CD4-positive, alpha-beta T cell (primary cell): ENCODE data around the gene CEP72. TPM values are rescaled to one million over a fixed set of nuclear protein-coding genes. Genes with fewer than 3 reads are reported as not detected.

Experiments
- ATAC-seq: fragments of 200-7000 bp; cut with Tn5 transposase; one replicate; pipeline ENCODE4 v1.10.0; 2022; ENCODE audit warnings: mild to moderate bottlenecking; ENCODE audit not compliant: poor library complexity
- CTCF ChIA-PET: fragments of 350-600 bp; sonication (Branson Sonifier 250); formaldehyde crosslinking; loops from one replicate; lab custom pipeline; 2021; ENCODE audit warnings: antibody characterized with exemption, inconsistent platforms; lab: Charles Lee
- POLR2A ChIA-PET: fragments of 350-600 bp; sonication (Branson Sonifier 250); formaldehyde crosslinking; loops from one replicate; lab custom pipeline; 2021; ENCODE audit warnings: antibody characterized with exemption, inconsistent platforms; lab: Charles Lee
- DNase-seq, 14 experiments: peaks; one replicate each; pipeline ENCODE4 v3.0.0-alpha.2; 2013 to 2020; ENCODE audit warnings: mixed read lengths in 2 of 14
- H3K27ac ChIP-seq, 2 donors: one replicate each; pipeline versions ENCODE4 v1.5.1 to v1.7.0; 2013; ENCODE audit warnings: low read length in 2 of 2, low read depth in 1 of 2, mild to moderate bottlenecking in 1 of 2
- H3K27me3 ChIP-seq, 2 experiments: 1 replicate in 1 of 2; 2 replicates in 1 of 2; pipeline versions ENCODE4 v1.6.1 to v1.7.0; 2013; ENCODE audit warnings: low read length in 2 of 2, control low read depth in 1 of 2, mild to moderate bottlenecking in 1 of 2, moderate library complexity in 1 of 2; ENCODE audit not compliant: insufficient read depth in 2 of 2, control insufficient read depth in 1 of 2
- H3K36me3 ChIP-seq: one replicate; pipeline ENCODE4 v1.6.1; 2013; ENCODE audit warnings: low read length, control low read depth; ENCODE audit not compliant: insufficient read depth
- H3K4me1 ChIP-seq: one replicate; pipeline ENCODE4 v1.6.1; 2013; ENCODE audit warnings: low read length, control low read depth; ENCODE audit not compliant: insufficient read depth
- H3K4me3 ChIP-seq: one replicate; pipeline ENCODE4 v1.5.1; 2013; ENCODE audit warnings: mild to moderate bottlenecking, low read length, moderate library complexity
- H3K9me3 ChIP-seq, 2 experiments: 1 replicate in 1 of 2; 2 replicates in 1 of 2; pipeline versions ENCODE4 v1.6.1 to v1.7.0; 2013; ENCODE audit warnings: low read length in 2 of 2, mild to moderate bottlenecking in 2 of 2, control low read depth in 1 of 2, moderate library complexity in 1 of 2; ENCODE audit not compliant: control insufficient read depth in 1 of 2, insufficient read depth in 1 of 2
- H3K27ac Mint-ChIP-seq: one replicate; pipeline ENCODE4 v1.8.0; 2020; ENCODE audit warnings: mixed read lengths
- H3K27me3 Mint-ChIP-seq: one replicate; pipeline ENCODE4 v1.8.0; 2021; ENCODE audit warnings: mixed read lengths
- H3K36me3 Mint-ChIP-seq: one replicate; pipeline ENCODE4 v1.8.0; 2021; ENCODE audit warnings: low read depth, mixed read lengths
- H3K4me1 Mint-ChIP-seq: one replicate; pipeline ENCODE4 v1.8.0; 2021; ENCODE audit warnings: low read depth, mixed read lengths
- H3K4me3 Mint-ChIP-seq: one replicate; pipeline ENCODE4 v1.8.0; 2020; ENCODE audit warnings: mild to moderate bottlenecking, mixed read lengths
- H3K9me3 Mint-ChIP-seq: one replicate; pipeline ENCODE4 v1.8.0; 2020; ENCODE audit warnings: mixed read lengths
- CTCF ChIP-seq: fragments of 200-600 bp; IDR thresholded peaks from one replicate; pipeline ENCODE4 v1.8.0; 2022; ENCODE audit warnings: antibody characterized with exemption, mild to moderate bottlenecking
- intact Hi-C, 2 experiments: fragments of 100-400 bp; cut with DNase I in 1 of 2; cut with micrococcal nuclease in 1 of 2; formaldehyde crosslinking; loops; one replicate each; pipeline versions ENCODE4 v1.15.1 to v1.9.0; 2023 to 2025; cut with DNase I, micrococcal nuclease
- total RNA-seq, 174 experiments: library from RNA in 2 of 174; stranded (reverse) in 2 of 174; gene quantifications; one replicate each; pipeline ENCODE4 v1.2.3 and lab custom pipeline; 2021 to 2026

CEP72 gene
- total RNA-seq, 2 experiments from 2014 or later = 7.6 to 8.0 TPM

GRCh38 chr5:664343-664993 is 52.3 kb downstream of the CEP72 start:
- DNase-seq (no peak), ATAC-seq (no peak)
- Mint-ChIP-seq H3K27ac (no peak overlapping the region), H3K9me3 (no peaks in the 10 kb centered on the region), H3K4me1 (no peaks in the 10 kb centered on the region), H3K36me3 (peaks cover 41% of the 10 kb centered on the region), H3K27me3 (no peaks in the 10 kb centered on the region), H3K4me3 (no peak overlapping the region)
- no peak for TF ChIP-seq CTCF
- Histone ChIP-seq H3K27ac (no peak overlapping the region), H3K4me1 (peaks cover 4% of the 10 kb centered on the region), H3K36me3 (peaks cover 13% of the 10 kb centered on the region), H3K4me3 (no peak overlapping the region), H3K9me3 (peaks cover 0 to 16% of the 10 kb centered on the region in 2 experiments), H3K27me3 (no peaks in the 10 kb centered on the region)
- intact Hi-C loops = no loop called here
- POLR2A ChIA-PET = no interaction called here
- CTCF ChIA-PET = no interaction called here

GRCh38 chr5:664994-665360 is 52.8 kb downstream of the CEP72 start:
- Histone ChIP-seq H3K36me3 (peaks cover 13% of the 10 kb centered on the region), H3K27ac (no peak overlapping the region), H3K27me3 (no peaks in the 10 kb centered on the region), H3K4me1 (peaks cover 4% of the 10 kb centered on the region), H3K9me3 (peaks cover 0 to 16% of the 10 kb centered on the region in 2 experiments), H3K4me3 (no peak overlapping the region)
- no peaks in the 10 kb centered on the region for H3K27me3 Mint-ChIP-seq
- no peak for DNase-seq
- ATAC-seq = no peak
- H3K36me3 Mint-ChIP-seq = peaks cover 36% of the 10 kb centered on the region
- TF ChIP-seq CTCF = no peak
- intact Hi-C loops = no loop called here
- no peak overlapping the region for H3K4me3 Mint-ChIP-seq
- no peak overlapping the region for H3K27ac Mint-ChIP-seq
- ChIA-PET CTCF (no interaction called here), POLR2A (no interaction called here)
- no peaks in the 10 kb centered on the region for H3K4me1 Mint-ChIP-seq
- no peaks in the 10 kb centered on the region for H3K9me3 Mint-ChIP-seq

GRCh38 chr5:665541-665955 is 53.4 kb downstream of the CEP72 start:
- DNase-seq = peak in 1 of 14 experiments; percentile 43
- H3K27me3 Mint-ChIP-seq = no peaks in the 10 kb centered on the region
- H3K27me3 ChIP-seq = no peaks in the 10 kb centered on the region
- H3K36me3 ChIP-seq = peaks cover 13% of the 10 kb centered on the region
- no peak overlapping the region for H3K27ac Mint-ChIP-seq
- no peak for TF ChIP-seq CTCF
- H3K4me1 Mint-ChIP-seq = no peaks in the 10 kb centered on the region
- CTCF ChIA-PET = no interaction called here
- ATAC-seq = no peak
- peaks cover 30% of the 10 kb centered on the region for H3K36me3 Mint-ChIP-seq
- POLR2A ChIA-PET = no interaction called here
- no peak overlapping the region for H3K27ac ChIP-seq
- intact Hi-C loops = no loop called here
- H3K4me3 Mint-ChIP-seq = no peak overlapping the region
- H3K4me3 ChIP-seq = no peak overlapping the region
- H3K4me1 ChIP-seq = peaks cover 4% of the 10 kb centered on the region
- H3K9me3 Mint-ChIP-seq = no peaks in the 10 kb centered on the region
- peaks cover 0 to 16% of the 10 kb centered on the region in 2 experiments for H3K9me3 ChIP-seq
